Prostate gland (tissue), 2 donors: ENCODE data around the gene SH3D19. TPM values are rescaled to one million over a fixed set of nuclear protein-coding genes. Genes with fewer than 3 reads are reported as not detected.

Source experiments
- DNase-seq: peaks from one replicate; pipeline ENCODE4 v3.0.0-alpha.2; 2019; ENCODE audit warnings: low spot score
- H3K27ac ChIP-seq, 2 donors: fragments of 200-600 bp; sonication (generic); 2 replicates each; pipeline ENCODE4 v1.5.1; 2017 to 2019
- H3K27me3 ChIP-seq: fragments of 200-600 bp; sonication (generic); replicated peaks from 2 replicates; pipeline ENCODE4 v1.5.1; 2019; ENCODE audit not compliant: insufficient read depth
- H3K36me3 ChIP-seq, 2 donors: fragments of 200-600 bp; sonication (generic); 1 replicate in 1 of 2; 2 replicates in 1 of 2; pipeline versions ENCODE4 v1.5.1 to v1.8.1; 2017 to 2019
- H3K4me1 ChIP-seq: fragments of 200-600 bp; sonication (generic); replicated peaks from 2 replicates; pipeline ENCODE4 v1.5.1; 2019
- H3K4me3 ChIP-seq, 2 donors: fragments of 200-600 bp; sonication (generic); 2 replicates each; pipeline ENCODE4 v1.5.1; 2017 to 2019
- H3K9me3 ChIP-seq: fragments of 200-600 bp; sonication (generic); 2 replicates; pipeline ENCODE4 v1.5.1; 2017
- POLR2A ChIP-seq: fragments of 450-650 bp; IDR thresholded peaks from one replicate; pipeline ENCODE4 v1.6.1; 2016; ENCODE audit warnings: antibody characterized with exemption, mild to moderate bottlenecking
- POLR2AphosphoS5 ChIP-seq: sonication (generic); formaldehyde crosslinking; IDR thresholded peaks from one replicate; pipeline ENCODE4 v1.6.1; 2017; ENCODE audit warnings: antibody characterized with exemption
- WGBS: methylation state at CpG from one replicate; pipeline ENCODE4 v1.1.5; 2018; 5-methylcytosine and 5-hydroxymethylcytosine counted together
- intact Hi-C: fragments of 100-400 bp; cut with DNase I; formaldehyde crosslinking; loops from one replicate; pipeline ENCODE4 v1.14.2; 2022
- total RNA-seq, 2 donors: library from RNA; depleted of rRNA; stranded (reverse); fragments of >200 nt; gene quantifications; one replicate each; pipeline ENCODE4 v1.1.0, GENCODE V29; 2016
- TF ChIP-seq, protein P1 (sequence below), 4 experiments: fragments of 200-600 bp in 2 of 4; fragments of 450-650 bp in 2 of 4; sonication (generic) in 2 of 4; IDR thresholded peaks; 1 replicate in 3 of 4; 2 replicates in 1 of 4; pipeline ENCODE4 v1.5.1; 2016 to 2019; ENCODE audit warnings: antibody characterized with exemption in 4 of 4, mild to moderate bottlenecking in 2 of 4, moderate library complexity in 2 of 4

Gene SH3D19
- total RNA-seq, 2 donors from 2014 or later, result 27.1 to 61.1 TPM

DNA sequence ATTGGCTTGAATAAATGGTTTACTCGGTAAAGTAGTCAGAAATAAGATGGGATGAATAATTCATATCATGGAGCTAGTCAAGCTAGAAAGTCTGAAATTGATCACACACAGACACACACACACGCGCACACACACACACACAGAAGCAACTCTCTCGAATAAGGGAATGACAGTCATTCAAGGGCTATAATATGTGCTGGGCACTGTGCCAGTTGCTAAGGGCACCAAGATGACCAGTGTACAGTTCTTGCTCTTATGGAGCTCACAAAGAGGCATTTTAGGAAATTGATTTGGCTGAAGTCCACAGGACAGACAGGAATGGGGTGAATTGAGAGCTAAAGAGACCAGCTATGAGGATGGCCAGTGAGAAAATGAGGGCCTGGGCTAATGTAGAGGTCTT, 34.2 kb upstream of the SH3D19 start:
- H3K4me3 ChIP-seq, result no peak overlapping the region
- intact Hi-C loops, result no loop called here
- DNase-seq, result no peak
- WGBS, result 87% methylated on average over 4 of the region's 4 CpGs
- TF ChIP-seq, protein P1, sequence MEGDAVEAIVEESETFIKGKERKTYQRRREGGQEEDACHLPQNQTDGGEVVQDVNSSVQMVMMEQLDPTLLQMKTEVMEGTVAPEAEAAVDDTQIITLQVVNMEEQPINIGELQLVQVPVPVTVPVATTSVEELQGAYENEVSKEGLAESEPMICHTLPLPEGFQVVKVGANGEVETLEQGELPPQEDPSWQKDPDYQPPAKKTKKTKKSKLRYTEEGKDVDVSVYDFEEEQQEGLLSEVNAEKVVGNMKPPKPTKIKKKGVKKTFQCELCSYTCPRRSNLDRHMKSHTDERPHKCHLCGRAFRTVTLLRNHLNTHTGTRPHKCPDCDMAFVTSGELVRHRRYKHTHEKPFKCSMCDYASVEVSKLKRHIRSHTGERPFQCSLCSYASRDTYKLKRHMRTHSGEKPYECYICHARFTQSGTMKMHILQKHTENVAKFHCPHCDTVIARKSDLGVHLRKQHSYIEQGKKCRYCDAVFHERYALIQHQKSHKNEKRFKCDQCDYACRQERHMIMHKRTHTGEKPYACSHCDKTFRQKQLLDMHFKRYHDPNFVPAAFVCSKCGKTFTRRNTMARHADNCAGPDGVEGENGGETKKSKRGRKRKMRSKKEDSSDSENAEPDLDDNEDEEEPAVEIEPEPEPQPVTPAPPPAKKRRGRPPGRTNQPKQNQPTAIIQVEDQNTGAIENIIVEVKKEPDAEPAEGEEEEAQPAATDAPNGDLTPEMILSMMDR (IDR thresholded peaks at IDR 0.05), result no peak
- no peak for TF ChIP-seq POLR2AphosphoS5
- TF ChIP-seq POLR2A, result no peak
- no peaks in the 10 kb centered on the region for H3K36me3 ChIP-seq
- no peaks in the 10 kb centered on the region for H3K27me3 ChIP-seq
- no peaks in the 10 kb centered on the region for H3K4me1 ChIP-seq
- H3K9me3 ChIP-seq, result no peaks in the 10 kb centered on the region
- H3K27ac ChIP-seq, result no peak overlapping the region

DNA sequence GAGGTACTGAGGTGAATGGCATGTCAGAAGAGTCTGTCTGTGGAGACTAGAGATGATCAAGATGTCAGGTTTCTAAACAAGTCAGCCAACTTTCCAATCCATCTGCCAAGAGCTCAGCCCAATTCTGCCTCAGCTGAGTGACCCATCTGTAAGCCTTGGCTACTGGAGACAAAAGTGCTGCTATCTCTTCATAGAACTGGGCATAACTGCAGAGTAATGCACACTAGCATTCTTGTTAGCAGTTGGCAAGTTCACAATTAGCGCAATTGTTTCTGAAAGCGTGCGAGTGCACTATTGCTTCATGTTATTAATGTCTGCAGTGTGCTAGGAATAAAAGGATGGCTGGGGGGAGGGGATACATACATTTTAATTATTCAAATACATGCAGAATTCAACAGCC, 32.9 kb upstream of the SH3D19 start:
- Histone ChIP-seq H3K36me3 (no peaks in the 10 kb centered on the region), H3K4me1 (no peaks in the 10 kb centered on the region), H3K9me3 (no peaks in the 10 kb centered on the region), H3K27me3 (no peaks in the 10 kb centered on the region), H3K4me3 (no peak overlapping the region), H3K27ac (no peak overlapping the region)
- intact Hi-C loops, result no loop called here
- TF ChIP-seq POLR2A (no peak), POLR2AphosphoS5 (no peak)
- TF ChIP-seq, protein P1 (IDR thresholded peaks at IDR 0.05), result no peak
- WGBS, result 100% methylated on average over 3 of the region's 3 CpGs
- DNase-seq, result no peak

DNA sequence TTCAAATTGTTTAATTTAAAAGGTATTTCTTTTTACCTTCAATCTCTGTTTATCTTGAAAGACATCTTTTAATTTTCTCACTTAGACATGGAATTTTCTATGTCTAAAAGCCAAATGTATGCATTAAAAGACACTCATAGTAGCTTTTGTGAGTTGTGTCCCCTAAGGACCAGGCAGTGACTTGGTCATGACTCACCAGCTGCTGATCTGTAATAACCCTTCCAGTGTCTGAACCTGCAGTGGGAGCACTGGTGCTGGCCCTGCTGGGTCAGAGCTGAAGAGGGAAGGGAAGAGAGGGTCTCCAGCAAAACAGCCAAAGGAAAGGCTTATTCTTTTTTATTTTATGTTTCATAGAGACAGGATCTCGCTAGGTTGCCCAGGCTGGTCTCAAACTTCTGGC, 31.1 kb upstream of the SH3D19 start:
- Histone ChIP-seq H3K4me1 (no peaks in the 10 kb centered on the region), H3K9me3 (no peaks in the 10 kb centered on the region), H3K36me3 (no peaks in the 10 kb centered on the region), H3K4me3 (no peak overlapping the region), H3K27ac (no peak overlapping the region), H3K27me3 (no peaks in the 10 kb centered on the region)
- intact Hi-C loops, result no loop called here
- TF ChIP-seq POLR2A (no peak), POLR2AphosphoS5 (no peak)
- TF ChIP-seq, protein P1 (IDR thresholded peaks at IDR 0.05), result no peak
- DNase-seq, result no peak
- 86% methylated on average over 1 of the region's 1 CpG for WGBS

DNA sequence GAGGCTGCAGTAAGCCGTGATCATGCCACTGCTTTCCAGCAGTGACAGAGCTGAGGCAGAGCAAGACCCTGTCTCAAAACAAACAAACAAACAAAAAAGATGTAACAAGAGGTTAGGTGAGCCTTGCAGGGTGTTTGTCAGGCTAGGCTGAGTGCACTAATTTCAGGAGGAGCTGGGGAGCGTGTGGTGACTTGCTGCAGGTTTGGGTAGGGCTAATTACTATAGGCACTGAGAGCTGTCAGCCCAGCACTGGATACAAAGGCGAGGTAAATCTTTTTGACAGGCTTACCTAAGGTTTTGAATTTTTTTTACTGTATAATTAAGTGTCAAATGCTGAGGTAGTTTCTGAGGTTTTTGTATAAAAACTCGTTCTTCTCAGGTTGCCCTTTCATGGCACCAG, 29.8 kb upstream of the SH3D19 start:
- Histone ChIP-seq H3K9me3 (no peaks in the 10 kb centered on the region), H3K4me1 (no peaks in the 10 kb centered on the region), H3K4me3 (no peak overlapping the region), H3K36me3 (no peaks in the 10 kb centered on the region), H3K27me3 (no peaks in the 10 kb centered on the region), H3K27ac (no peak overlapping the region)
- intact Hi-C loops, result no loop called here
- TF ChIP-seq POLR2A, result no peak
- TF ChIP-seq, protein P1 (IDR thresholded peaks at IDR 0.05), result no peak
- no peak for TF ChIP-seq POLR2AphosphoS5
- DNase-seq, result no peak
- 52% methylated on average over 4 of the region's 4 CpGs for WGBS

DNA sequence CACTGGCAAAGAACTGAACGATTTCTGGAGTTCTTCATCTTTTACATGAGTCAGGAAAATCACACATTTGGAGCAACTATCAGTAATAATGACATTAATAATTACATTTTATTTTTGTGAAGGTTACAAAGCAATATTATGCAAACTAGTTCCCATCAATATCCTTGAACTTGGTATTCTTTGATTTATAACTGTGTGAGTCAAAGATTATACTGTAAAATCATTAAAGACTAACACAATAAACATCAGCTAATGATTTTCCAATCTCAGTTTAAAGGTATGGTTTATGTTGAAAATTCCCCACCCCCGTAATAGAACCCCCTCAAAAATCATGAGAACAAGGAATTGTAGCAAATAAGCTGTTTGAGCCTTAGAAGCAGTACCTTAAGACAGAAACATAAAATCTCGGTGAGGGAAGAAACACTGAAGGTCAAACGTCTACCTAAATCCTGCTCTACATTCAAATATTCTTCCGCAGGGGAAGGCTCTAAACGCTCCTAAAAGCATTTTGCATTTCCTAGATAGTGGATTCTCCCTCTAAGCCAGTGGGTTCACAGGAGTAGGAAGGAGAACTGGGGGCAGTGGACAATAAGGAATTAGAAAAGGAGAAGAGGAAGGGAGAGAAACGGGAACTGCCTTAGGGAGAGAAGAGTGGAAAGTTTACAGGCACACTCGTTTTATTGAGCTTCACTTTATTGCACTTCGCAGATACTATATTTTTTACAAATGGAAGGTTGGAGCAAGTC, 22.3 kb upstream of the SH3D19 start:
- Histone ChIP-seq H3K4me3 (no peak overlapping the region), H3K27me3 (no peaks in the 10 kb centered on the region), H3K4me1 (no peaks in the 10 kb centered on the region), H3K36me3 (no peaks in the 10 kb centered on the region), H3K9me3 (no peaks in the 10 kb centered on the region), H3K27ac (no peak overlapping the region)
- intact Hi-C loops, result no loop called here
- no peak for DNase-seq
- 50% methylated on average over 9 of the region's 9 CpGs for WGBS
- TF ChIP-seq POLR2A, result no peak
- TF ChIP-seq POLR2AphosphoS5, result no peak
- TF ChIP-seq, protein P1 (IDR thresholded peaks at IDR 0.05), result no peak
